Retinal pigment epithelial cell (primary cell): ENCODE data around the gene SGMS1.
"Not testable (repeated sequence)": the region's sequence is repeated elsewhere in the genome, so short reads cannot be mapped to it uniquely, and the experiment has no call there.

ENCODE experiments used
- DNase-seq: peaks from one replicate; pipeline ENCODE4 v3.0.0-alpha.2; 2010; ENCODE audit warnings: low read depth
- H3K4me3 ChIP-seq: 2 replicates; pipeline ENCODE4 v1.5.1; 2011; ENCODE audit warnings: mild to moderate bottlenecking, low read length, control low read depth, moderate library complexity
- TF ChIP-seq, protein P1 (sequence below): conservative IDR thresholded peaks from 2 replicates; pipeline ENCODE4 v1.5.1; 2011; ENCODE audit warnings: low read depth, low read length, control low read depth, inconsistent platforms

The SGMS1 gene

DNA sequence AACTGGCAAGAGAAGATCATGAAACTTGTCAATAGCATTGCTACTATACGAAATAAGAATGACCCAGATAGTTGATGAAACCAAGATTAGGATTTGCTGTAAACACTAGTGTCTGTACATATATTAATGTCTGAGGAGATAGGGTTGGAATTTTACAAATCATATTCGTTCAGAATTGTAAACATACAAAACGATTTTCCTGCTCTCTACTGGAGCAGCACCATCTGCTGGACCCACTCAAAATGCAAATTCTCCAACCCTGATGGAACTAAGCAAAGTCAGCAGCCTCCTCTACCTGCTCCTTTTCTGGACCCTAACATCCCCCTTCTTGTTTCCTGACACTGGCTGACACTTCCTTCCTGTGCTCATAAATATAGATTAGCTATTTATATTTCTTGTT lies 29.4 kb upstream of the SGMS1 start:
- H3K4me3 ChIP-seq, result no peak overlapping the region
- TF ChIP-seq, protein P1, sequence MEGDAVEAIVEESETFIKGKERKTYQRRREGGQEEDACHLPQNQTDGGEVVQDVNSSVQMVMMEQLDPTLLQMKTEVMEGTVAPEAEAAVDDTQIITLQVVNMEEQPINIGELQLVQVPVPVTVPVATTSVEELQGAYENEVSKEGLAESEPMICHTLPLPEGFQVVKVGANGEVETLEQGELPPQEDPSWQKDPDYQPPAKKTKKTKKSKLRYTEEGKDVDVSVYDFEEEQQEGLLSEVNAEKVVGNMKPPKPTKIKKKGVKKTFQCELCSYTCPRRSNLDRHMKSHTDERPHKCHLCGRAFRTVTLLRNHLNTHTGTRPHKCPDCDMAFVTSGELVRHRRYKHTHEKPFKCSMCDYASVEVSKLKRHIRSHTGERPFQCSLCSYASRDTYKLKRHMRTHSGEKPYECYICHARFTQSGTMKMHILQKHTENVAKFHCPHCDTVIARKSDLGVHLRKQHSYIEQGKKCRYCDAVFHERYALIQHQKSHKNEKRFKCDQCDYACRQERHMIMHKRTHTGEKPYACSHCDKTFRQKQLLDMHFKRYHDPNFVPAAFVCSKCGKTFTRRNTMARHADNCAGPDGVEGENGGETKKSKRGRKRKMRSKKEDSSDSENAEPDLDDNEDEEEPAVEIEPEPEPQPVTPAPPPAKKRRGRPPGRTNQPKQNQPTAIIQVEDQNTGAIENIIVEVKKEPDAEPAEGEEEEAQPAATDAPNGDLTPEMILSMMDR, result peak; percentile 65
- DNase-seq, result no peak

DNA sequence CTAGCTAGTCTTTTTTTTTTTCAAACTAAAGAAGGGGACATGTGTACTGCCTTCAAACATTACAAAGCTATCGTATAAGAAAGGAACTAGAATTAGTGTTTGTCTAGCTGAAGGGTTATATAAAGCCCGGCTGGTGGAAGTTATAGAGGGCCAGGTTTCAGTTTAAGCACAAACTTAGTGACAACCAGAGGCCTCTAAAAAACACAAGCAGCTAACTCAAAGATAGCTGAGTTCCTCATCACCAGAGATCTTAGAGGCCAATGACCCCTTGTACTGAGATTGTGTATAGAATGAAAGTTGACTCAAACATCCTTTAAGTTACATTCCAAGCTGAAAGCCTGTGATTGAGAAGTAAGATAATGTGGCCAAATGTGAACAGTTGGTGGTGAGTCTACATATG lies 28.1 kb upstream of the SGMS1 start:
- no peak overlapping the region for H3K4me3 ChIP-seq
- TF ChIP-seq, protein P1, result no peak
- DNase-seq, result no peak

DNA sequence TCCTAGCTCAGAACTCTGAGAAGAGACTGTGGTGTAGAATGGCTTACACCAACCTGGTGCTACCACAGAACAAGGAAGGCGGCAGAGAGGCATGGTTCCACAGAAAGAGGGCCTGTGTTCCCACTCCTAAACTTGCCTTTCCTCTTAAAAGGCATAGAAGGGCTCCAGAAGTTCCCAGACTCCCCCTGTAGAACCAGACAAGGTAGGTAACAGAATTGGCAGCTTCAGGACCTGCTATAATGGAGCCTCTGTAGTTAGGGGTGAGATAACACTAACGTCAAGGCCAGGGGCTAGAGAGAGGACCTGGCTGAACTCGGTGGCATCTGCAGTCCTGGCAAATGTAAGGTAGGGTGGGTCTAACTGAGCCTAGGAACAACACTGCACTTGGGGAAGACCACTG lies 26.7 kb upstream of the SGMS1 start:
- TF ChIP-seq, protein P1, result no peak
- no peak for DNase-seq
- H3K4me3 ChIP-seq, result no peak overlapping the region

DNA sequence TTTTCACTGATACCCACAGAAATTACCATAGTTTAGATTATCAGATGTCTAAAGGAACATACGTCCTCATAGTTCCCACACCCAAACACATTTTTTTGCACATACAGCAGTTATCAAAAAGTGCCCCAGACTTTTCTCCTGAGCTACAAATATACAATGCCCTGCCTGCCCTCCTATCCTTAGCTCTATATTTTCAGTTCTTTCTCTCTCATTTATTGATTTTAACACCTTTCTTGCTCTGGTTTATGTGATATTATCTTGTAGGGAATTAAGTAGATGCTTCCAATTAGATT lies 25.1 kb upstream of the SGMS1 start:
- DNase-seq, result no peak
- TF ChIP-seq, protein P1, result no peak
- H3K4me3 ChIP-seq, result no peak overlapping the region

DNA sequence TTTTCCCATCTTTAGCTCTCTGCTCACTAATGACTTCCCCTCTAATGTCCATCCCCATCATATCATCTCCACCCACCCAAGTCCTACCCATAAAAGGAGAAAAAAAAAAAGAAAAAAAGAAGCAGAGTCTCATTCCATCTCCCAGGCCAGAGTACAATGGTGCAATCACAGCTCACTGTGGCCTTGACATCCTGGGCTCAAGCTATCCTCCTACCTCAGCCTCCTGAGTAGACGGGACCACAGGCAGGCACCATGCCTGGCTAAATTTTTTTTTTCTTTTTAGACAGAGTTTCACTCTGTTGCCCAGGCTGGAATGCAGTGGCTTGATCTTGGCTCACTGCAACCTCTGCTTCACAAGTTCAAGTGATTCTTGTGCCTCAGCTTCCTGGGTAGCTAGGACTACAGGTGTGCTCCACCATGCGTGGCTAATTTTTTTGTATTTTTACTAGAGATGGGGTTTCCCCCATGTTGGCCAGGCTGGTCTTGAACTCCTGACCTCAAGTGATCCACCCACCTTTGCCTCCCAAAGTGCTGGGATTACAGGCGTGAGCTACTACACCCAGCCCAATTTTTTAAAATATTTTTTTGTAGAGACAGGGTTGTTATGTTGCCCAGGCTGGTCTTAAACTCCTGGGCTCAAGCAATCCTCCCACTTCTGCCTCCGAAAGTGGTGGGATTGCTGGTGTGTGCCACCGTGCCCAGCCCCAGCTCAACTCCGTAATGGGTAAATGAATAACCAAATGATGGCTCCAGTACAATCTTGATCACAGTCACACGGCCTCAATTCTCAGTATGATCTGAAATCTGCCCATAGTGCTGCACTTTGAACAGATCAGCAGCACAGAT lies 24.6 kb upstream of the SGMS1 start:
- TF ChIP-seq, protein P1, result no peak
- DNase-seq, result no peak

DNA sequence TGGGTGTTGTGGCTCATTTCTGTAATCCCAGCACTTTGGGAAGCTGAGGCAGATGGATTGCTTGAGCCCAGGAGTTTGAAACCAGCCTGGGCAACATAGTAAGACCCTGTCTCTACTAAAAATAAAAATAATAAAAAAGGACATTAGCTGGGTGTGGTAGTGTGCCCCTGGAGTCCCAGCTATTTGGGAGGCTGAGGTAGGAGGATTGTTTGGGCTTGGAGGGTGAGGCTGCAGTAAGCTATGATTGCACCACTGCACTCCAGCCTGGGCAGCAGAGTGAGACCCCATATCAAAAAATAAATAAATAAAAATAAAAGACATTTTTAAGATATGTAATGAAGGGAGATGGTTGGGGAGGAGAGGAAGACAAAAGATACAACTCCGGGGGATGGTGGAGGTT lies 23.6 kb upstream of the SGMS1 start:
- not testable (repeated sequence) for DNase-seq, H3K4me3 ChIP-seq

More for the DNA sequence above, 24.6 kb upstream of the SGMS1 start:
- H3K4me3 ChIP-seq, result no peak overlapping the region

DNA sequence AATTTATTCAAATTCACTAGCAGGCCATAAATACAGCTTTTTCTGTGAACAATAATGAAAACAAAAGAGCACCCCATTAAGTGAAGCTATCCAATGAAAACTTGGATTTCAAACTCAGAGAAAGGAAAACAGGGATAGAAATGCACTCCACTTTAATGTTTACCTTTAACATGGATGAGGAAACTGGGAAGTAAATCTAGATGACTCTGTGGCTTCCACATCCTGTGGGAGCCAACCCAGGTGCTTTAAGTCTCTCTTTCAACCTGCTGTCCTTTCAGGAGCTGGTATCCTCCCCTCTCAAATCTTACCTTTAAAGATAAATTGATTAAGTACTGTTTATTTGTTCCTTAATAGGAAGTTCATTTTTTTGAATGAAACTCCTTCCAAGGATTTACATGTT lies 21.5 kb upstream of the SGMS1 start:
- DNase-seq, result no peak
- TF ChIP-seq, protein P1, result no peak
- H3K4me3 ChIP-seq, result no peak overlapping the region
